Measurements from ENCODE around the gene SMTNL2.

Gene SMTNL2

DNA sequence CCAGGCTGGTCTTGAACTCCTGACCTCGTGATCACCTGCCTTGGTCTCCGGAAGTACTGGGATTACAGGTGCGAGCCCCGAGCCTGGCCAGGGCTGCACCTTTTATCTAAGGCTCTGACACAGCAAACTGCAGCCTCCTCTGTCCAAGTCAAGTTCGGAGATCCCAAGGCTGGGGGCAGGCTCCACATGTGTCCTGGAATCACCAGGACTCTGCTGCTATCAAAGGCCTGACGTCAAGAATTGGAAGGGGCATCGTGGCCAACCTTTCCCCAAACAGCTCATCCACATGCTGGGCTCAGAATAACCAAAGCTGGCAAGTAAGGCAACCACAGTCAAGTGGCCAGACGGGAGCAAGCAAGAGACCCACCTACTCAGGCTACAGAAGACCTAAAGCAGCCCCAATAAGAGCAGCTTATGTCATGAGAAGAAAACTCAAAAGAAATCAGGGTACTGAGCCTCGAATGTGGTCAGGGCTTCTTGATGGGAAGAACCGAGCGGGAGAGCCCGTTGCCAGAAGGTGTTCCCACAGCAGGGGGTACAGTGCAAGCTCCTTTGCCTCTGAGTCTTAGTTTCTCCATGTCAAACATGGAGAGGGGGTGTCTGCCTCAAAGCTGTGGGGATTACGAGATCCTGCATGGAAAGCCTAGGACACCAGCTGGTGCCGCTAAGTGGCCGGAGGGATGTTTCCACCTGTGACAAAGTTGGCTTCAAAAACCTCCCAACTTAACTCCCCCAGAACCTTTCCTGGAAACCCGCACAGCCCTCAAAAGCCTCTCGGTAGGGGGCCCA is 37.0 kb upstream of the SMTNL2 start:
- Histone ChIP-seq H3K4me2 (ENCODE audit: low read length) (no peak overlapping the region), H3K9ac (ENCODE audit: low read length) (no peak overlapping the region), H3K4me1 (ENCODE audit: insufficient read depth, low read length, severe bottlenecking) (no peaks in the 10 kb centered on the region), H3F3A (ENCODE audit: insufficient read depth, low read length) (no peaks in the 10 kb centered on the region), H3K4me3 (ENCODE audit: low read depth, low read length, poor library complexity, severe bottlenecking) (no peak overlapping the region), H4K20me1 (ENCODE audit: insufficient read depth, low read length) (no peaks in the 10 kb centered on the region), H3K36me3 (ENCODE audit: insufficient read depth, low read length) (peaks cover 96% of the 10 kb centered on the region), H3K27ac (ENCODE audit: low read depth, low read length, poor library complexity, severe bottlenecking) (no peak overlapping the region), H3K9me3 (ENCODE audit: low read length) (no peaks in the 10 kb centered on the region), H3K9me2 (ENCODE audit: low read depth, low read length) (no peaks in the 10 kb centered on the region), H3K79me2 (ENCODE audit: insufficient read depth, low read length) (no peaks in the 10 kb centered on the region), H3K27me3 (ENCODE audit: insufficient read depth, low read length) (no peaks in the 10 kb centered on the region), H2AFZ (ENCODE audit: low read length) (no peak overlapping the region)
- TF ChIP-seq, protein P1, sequence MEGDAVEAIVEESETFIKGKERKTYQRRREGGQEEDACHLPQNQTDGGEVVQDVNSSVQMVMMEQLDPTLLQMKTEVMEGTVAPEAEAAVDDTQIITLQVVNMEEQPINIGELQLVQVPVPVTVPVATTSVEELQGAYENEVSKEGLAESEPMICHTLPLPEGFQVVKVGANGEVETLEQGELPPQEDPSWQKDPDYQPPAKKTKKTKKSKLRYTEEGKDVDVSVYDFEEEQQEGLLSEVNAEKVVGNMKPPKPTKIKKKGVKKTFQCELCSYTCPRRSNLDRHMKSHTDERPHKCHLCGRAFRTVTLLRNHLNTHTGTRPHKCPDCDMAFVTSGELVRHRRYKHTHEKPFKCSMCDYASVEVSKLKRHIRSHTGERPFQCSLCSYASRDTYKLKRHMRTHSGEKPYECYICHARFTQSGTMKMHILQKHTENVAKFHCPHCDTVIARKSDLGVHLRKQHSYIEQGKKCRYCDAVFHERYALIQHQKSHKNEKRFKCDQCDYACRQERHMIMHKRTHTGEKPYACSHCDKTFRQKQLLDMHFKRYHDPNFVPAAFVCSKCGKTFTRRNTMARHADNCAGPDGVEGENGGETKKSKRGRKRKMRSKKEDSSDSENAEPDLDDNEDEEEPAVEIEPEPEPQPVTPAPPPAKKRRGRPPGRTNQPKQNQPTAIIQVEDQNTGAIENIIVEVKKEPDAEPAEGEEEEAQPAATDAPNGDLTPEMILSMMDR (IDR thresholded peaks at IDR 0.05; ENCODE audit: low read length): no peak

DNA sequence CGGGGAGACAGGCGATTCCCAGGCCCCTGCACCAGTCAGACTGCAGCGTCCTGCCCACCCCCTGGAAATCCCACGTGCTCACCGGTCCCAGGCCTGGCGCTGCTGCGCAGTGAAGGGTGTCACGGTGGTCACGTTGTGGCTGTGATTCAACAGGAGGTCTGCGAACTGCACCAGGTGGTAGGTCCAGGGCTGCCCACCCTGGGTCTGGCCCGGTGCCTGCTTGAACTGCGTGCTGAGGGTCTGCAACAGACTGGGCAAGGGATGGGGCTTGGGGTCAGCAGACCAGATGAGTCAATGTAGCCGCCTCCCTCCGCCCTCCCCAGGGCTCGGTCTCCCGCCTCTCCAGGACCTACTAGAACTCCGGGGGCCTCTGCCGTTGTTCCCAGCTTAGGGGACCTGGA is 36.3 kb upstream of the SMTNL2 start:
- no peaks in the 10 kb centered on the region for H3K9me2 ChIP-seq (ENCODE audit: low read depth, low read length)
- H3F3A ChIP-seq (ENCODE audit: insufficient read depth, low read length): no peaks in the 10 kb centered on the region
- no peak overlapping the region for H3K27ac ChIP-seq (ENCODE audit: low read depth, low read length, poor library complexity, severe bottlenecking)

DNA sequence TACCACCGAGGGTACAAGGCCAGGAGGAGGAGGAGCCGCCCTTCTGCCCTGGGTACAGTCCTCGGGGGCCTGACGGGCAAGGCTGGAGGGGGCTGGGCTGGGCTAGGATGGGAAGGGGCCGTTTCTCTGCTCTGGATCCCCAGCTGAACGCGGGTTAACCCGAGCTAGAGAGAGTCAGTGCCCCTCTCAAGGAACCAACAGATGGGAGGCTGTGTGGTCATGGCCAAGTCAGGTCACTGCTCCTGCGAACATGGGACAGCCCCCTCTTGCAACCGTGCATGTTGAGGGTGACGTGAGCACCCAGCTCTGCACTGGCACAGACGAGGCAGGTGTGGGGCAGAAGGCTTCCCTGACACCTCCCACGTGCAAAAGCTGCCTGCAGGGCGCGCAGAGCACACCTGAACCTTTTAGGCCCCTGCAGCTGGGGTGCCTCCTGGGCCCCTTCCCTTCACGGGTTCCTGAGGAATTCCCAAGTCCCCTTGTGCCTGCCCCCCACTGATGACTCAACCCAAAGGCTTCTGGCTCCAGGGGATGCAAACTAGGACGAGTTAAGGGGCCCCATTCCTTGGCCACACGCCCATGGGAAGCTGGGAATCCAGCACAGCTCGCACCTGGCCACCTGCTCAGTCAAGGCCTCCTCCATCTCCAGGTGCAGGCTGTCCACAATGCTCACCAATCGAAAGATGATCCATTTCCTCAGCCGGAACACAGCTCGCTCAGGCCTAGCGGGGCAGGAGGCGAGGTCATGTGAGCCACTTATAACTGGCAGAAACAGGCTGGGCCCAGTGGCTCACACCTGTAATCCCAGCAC is 35.4 kb upstream of the SMTNL2 start:
- TF ChIP-seq, protein P1 (IDR thresholded peaks at IDR 0.05; ENCODE audit: low read length): no peak
- no peak for TF ChIP-seq EZH2 (IDR thresholded peaks at IDR 0.05; ENCODE audit: borderline replicate concordance, low read length)
- H3K9me2 ChIP-seq (ENCODE audit: low read depth, low read length): no peaks in the 10 kb centered on the region
- no peak overlapping the region for H3K9ac ChIP-seq (ENCODE audit: low read length)
- H3K4me2 ChIP-seq (ENCODE audit: low read length): no peak overlapping the region
- peaks cover 6% of the 10 kb centered on the region; the same call in 1 of the 2 replicates for H3K79me2 ChIP-seq (ENCODE audit: insufficient read depth, low read length)
- peaks cover 96% of the 10 kb centered on the region for H3K36me3 ChIP-seq (ENCODE audit: insufficient read depth, low read length)
- no peaks in the 10 kb centered on the region for H3F3A ChIP-seq (ENCODE audit: insufficient read depth, low read length)
- H3K4me1 ChIP-seq (ENCODE audit: insufficient read depth, low read length, severe bottlenecking): peaks cover 7% of the 10 kb centered on the region
- H3K27me3 ChIP-seq (ENCODE audit: insufficient read depth, low read length): no peaks in the 10 kb centered on the region
- no peak overlapping the region for H2AFZ ChIP-seq (ENCODE audit: low read length)
- no peaks in the 10 kb centered on the region for H3K9me3 ChIP-seq (ENCODE audit: low read length)
- no peak overlapping the region for H3K4me3 ChIP-seq (ENCODE audit: low read depth, low read length, poor library complexity, severe bottlenecking)
- H3K27ac ChIP-seq (ENCODE audit: low read depth, low read length, poor library complexity, severe bottlenecking): no peak overlapping the region
- no peaks in the 10 kb centered on the region for H4K20me1 ChIP-seq (ENCODE audit: insufficient read depth, low read length)

More for the DNA sequence above, 36.3 kb upstream of the SMTNL2 start:
- no peaks in the 10 kb centered on the region for H3K4me1 ChIP-seq (ENCODE audit: insufficient read depth, low read length, severe bottlenecking)
- no peak overlapping the region for H2AFZ ChIP-seq (ENCODE audit: low read length)
- no peak overlapping the region for H3K9ac ChIP-seq (ENCODE audit: low read length)
- H3K79me2 ChIP-seq (ENCODE audit: insufficient read depth, low read length): no peaks in the 10 kb centered on the region
- H3K9me3 ChIP-seq (ENCODE audit: low read length): no peaks in the 10 kb centered on the region
- TF ChIP-seq, protein P1 (IDR thresholded peaks at IDR 0.05; ENCODE audit: low read length): no peak
- TF ChIP-seq EZH2 (IDR thresholded peaks at IDR 0.05; ENCODE audit: borderline replicate concordance, low read length): no peak
- H3K4me3 ChIP-seq (ENCODE audit: low read depth, low read length, poor library complexity, severe bottlenecking): no peak overlapping the region
- peaks cover 96% of the 10 kb centered on the region for H3K36me3 ChIP-seq (ENCODE audit: insufficient read depth, low read length)
- no peaks in the 10 kb centered on the region for H4K20me1 ChIP-seq (ENCODE audit: insufficient read depth, low read length)
- no peak overlapping the region for H3K4me2 ChIP-seq (ENCODE audit: low read length)
- no peaks in the 10 kb centered on the region for H3K27me3 ChIP-seq (ENCODE audit: insufficient read depth, low read length)

All from OCI-LY1 (cell line).